Activated CD4-positive, alpha-beta T cell treated with anti-CD3 and anti-CD28 coated beads for 48 hours (primary cell): Measurements from ENCODE around the gene CMTM3.
A peak's percentile ranks its signal among the peaks of the same experiment; 100 is the strongest.
"Not testable (repeated sequence)": the region's sequence is repeated elsewhere in the genome, so short reads cannot be mapped to it uniquely, and the experiment has no call there.

Experiments
- DNase-seq: peaks from one replicate; pipeline ENCODE4 v3.0.0-alpha.2; 2020

CMTM3 gene

GRCh38 chr16:66637806-66638205 lies 33.3 kb downstream of the CMTM3 start:
- DNase-seq, result no peak

GRCh38 chr16:66639091-66639885 lies 34.8 kb downstream of the CMTM3 start:
- no peak for DNase-seq

DNA sequence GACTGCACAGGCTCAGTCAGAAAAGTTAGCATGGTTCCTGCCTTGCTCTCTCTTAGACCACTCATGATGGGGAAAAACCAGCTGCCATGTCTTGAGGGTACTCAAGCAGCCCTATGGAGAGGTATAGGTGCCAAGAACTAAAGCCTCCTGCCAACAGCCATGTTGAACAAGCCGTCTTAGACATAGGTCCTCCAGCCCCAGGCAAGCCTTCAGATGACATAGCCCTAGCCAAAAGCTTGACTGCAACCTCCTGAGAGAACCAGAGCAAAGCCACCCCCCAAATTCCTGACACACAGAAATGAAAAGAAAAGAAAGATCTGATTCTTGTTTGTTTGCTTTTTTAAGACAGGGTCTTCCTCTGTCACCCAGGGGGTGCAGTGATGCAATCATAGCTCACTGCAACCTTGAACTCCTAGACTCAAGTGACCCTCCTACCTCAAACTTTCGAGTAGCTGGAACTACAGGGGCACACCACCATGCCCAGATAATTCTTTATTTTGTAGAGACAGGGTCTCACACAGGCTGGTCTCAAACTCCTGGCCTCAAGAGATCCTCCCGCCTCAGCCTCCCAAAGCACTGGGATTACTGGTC lies 36.3 kb downstream of the CMTM3 start:
- no peak for DNase-seq

DNA sequence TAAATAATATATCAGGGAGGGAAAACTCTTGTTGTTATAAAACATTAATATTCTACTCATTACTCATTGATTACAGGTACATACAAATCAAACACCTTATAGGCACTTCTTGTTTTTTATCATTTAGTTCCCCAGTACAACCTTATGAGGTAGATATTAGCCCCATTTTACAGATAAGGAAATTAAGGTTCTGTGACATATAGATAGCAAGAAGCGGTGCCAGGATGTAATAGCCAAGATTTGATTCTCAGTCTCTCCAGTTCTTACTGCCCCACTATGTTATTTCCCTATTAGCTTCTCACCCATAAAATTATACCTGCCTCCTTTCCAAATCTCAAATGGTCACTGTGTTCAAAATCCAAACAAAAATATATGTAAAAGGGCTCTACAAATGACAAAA lies 36.9 kb downstream of the CMTM3 start:
- DNase-seq, result no peak

GRCh38 chr16:66647866-66648265 lies 43.4 kb downstream of the CMTM3 start:
- no peak for DNase-seq

DNA sequence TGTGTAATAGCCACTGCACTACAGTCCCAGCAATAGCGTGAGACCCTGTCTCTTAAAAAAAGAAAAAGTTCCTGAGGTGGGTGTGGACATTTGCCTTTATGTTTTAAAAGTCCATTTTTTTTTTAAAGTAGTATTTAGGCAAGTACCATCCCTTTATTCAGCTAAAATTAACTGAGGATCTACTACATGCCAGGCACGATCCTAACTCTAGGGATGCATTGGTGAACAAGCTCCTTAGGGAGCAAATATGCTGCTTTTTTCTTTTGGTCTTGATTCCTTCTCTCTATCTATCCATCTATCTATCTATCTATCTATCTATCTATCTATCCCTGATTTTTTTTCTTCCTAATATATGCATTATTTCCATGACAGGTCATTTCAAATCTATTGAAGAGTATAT lies 44.7 kb downstream of the CMTM3 start:
- no peak for DNase-seq

GRCh38 chr16:66649636-66650205 lies 45.2 kb downstream of the CMTM3 start:
- no peak for DNase-seq

DNA sequence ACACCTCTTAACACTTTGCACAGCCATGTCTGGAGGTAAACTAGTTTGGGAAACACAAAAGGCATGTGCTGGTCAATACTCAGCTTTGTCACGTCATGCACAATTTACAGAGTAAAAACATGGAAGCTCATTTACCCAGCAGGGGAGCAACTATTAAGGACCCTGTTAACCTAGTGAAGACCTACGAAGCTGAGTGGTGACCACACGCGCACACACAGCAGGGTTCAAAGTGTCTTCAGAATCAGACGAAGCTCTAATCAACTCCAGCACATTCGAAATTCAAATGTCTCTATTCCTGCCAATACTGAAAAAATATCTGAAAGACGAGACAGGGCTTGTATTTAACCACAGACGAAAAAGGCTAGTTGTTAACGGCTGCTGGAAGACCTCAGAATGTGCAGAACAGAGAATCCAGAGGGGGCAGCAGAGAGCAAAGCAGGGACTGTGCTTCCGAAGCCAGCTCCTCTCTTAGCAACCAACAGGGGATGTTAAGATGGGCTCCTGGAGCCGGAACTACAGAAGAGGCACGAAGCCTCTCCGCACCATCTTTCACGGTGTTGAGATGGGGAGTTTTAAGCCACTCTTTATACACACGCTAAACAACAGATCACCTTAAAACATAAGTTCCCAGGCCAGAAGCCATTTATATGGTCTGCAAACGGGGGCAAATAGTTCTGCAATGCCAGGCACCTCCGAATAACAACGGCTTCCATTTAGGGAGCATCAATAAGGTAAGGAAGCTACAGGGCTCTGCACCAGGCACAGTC lies 46.4 kb downstream of the CMTM3 start:
- peak; percentile 88 for DNase-seq

GRCh38 chr16:66651474-66651765 lies 46.9 kb downstream of the CMTM3 start:
- DNase-seq, result no peak

DNA sequence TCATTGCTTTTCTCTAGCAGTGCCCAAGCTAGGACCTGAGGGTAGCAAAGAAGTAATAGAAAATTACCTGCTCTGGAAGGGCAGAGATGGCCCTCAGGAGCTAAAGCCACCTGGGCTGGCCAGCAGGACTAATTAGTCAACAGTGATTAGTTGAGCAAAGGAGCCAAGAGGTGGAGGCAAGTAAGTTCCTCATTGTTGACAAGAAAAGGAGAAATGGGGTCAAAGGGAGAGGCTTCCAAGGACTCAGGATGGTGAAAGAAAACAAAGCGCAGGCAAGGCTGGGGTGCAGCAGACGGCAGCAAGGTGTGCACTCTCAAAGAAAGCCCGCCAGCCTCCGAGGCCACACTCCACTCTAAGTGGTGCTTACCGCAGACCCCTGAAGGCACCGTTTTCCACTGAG lies 47.5 kb downstream of the CMTM3 start:
- DNase-seq, result no peak

DNA sequence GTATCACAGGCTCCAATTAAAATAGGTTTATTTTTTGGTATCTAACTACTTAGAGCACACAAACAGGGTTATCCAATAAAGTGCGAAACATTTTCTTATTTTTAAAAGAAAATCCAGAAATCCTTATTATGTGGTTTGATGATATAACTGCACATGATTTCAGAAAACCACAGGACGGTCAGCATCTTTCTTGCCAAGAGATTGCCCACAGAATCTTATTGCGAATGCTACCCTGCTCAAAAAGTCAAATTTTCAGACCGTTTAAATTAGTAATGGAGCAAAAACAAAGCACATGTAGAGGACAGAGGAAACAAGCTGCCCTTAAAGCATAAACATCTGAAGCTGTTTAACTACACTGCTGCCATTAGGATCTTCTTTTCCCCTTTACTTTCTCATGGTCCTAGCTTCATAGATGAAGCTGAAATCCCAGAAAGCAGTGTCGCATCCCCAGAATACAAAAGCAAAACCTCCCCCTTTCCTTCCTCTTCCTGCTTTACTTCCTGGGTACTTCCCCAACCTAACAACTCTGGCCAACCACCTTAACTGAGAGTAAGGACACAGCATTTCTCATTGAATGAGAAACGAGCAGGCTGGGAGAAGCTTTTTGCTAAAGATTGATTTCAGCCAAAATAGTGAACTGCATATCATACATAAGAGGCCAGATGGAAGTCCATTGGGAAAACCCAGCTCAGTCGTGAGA lies 48.3 kb downstream of the CMTM3 start:
- no peak for DNase-seq

DNA sequence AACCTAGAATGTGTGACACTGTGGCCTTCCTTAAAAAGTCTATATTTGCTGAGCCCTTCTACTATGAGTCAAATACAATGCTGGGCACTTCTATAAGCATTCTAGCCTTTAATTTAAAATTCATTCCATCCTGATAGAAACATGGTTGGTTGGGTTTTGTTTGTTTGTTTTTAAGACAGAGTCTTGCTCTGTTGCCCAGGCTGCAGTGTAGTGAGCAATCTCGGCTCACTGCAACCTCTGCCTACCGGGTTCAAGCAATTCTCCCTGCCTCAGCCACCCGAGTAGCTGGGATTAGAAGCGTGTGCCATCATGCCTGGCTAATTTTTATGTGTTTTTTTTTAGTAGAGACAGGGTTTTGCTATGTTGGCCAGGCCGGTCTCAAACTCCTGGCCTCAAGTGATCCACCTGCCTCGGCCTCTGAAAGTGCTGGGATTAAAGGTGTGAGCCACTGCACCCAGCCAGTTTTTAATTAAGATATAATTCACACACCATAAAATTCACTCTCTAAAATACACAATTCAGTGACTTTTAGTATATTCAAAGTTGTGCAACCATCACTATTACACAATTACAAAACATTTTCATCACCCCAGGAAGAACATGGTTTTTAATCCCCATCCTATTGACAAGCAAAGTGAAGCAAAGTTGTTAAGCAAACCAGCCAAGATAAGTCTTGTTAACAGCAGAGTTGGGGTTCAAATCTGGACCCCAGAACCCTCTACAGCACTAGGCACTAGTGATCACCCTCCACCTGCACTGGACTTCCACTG lies 49.3 kb downstream of the CMTM3 start:
- no peak for DNase-seq

- DNase-seq, result no peak
Measured at GRCh38 chr16:66656547-66656946, 52.0 kb downstream of the CMTM3 start.

- no peak for DNase-seq
Measured at GRCh38 chr16:66658143-66658859, 53.8 kb downstream of the CMTM3 start.

DNA sequence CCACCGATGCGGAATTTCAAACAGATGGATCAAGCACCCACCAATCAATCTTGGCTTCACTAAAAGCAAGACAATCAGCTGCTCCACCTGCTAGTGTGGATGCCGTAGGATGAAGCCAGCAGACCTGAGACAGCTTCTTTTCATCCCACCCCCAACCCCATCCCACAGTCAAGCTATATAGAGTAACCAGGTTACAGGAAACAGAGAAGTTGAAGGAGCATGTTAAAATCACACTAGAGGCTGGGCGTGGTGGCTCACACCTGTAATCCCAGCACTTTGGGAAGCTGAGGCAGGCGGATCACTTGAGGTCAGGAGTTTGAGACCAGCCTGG lies 54.3 kb downstream of the CMTM3 start:
- DNase-seq, result no peak

- no peak for DNase-seq
Measured at GRCh38 chr16:66660422-66661209, 56.1 kb downstream of the CMTM3 start.

DNA sequence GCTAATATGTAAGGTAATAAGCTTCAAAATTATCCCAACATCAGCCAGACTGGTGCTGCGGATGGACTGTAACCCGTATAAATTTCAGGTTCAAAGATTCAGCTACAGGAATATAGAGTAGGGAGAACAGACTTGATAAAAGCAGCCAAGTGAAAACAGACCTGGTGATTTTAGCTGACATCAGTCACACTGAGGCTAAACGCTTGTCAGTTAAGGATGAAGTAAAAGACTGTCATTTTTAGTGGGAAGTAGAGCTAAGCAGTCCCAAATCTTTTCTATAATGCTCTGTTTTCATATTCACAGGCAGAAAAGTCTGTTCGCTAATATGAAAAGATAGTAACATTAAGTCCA lies 56.7 kb downstream of the CMTM3 start:
- no peak for DNase-seq

DNA sequence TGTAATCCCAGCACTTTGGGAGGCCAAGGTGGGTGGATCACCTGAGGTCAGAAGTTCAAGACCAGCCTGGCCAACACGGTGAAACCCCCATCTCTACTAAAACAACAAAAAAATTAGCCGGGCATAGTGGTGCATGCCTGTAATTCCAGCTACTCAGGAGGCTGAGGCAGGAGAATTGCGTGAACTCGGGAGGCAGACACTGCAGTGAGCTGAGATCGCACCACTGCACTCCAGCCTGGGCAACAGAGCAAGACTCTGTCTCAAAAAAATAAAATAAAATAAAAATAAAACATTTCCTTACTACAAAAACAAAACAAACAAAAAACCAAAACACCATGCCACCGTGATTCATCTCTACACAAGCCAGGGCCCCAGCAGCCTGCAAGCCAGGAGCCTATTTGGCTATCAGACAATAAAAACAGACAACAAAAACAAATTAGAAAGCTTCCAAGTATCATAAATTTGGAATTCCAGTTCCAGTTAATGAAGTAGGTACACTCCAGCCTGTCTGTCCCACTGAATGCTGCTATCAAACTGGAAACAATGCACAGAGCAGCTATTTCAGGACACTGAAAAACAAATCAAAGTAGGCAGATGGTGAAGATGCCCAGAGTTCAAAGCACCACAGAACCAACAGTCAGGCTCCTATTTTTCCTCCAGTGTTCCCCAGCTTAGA lies 57.3 kb downstream of the CMTM3 start:
- not testable (repeated sequence) for DNase-seq

DNA sequence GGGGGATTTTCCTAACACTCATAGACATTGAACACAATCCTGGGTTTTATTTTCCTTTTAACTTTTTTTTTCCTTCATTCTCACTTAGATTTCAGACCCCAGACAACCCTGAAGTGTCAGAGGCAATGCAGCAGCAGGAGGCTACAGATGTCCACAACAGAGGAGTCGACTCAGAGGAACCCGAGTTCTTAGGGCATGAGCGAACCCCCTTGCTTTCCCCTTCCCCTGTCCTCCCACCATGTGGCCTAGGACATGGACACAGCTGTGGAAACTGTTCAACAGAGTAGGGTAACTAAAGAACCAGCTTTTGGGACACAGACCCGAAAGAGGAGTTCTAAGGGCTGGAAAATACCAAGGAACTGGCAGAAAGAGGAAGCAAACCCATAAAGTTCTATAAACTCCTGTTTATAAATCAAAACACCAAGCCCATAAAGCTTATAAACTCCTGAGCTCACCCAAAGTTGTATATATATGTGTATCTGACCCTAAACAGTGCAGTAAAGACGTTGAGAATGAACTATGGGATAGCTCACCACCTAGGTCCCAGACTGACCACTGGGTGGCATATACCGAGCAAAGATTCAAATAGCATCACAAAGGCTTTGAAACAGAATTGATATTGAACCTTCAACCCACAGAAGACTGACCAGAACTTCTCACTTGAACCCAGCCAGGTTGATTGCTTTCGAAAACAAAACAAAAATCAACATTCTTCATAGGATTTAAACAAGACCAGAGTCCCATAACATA lies 58.1 kb downstream of the CMTM3 start:
- DNase-seq, result no peak
